Measurements from ENCODE around the gene BTBD18.

GRCh38 chr11:57751676-57752253 is at the start of gene BTBD18:
- TF ChIP-seq CTCF (IDR thresholded peaks at IDR 0.05) (peak in 4 of 7 experiments; percentile 12 to 52 (median 38)), POLR2AphosphoS5 (IDR thresholded peaks at IDR 0.05) (peak in 1 of 3 donors; percentile 51), EP300 (IDR thresholded peaks at IDR 0.05) (no peak), POLR2A (IDR thresholded peaks at IDR 0.05) (no peak)
